SK-N-SH (cell line): ENCODE data around the gene MAN1B1. TPM values are rescaled to one million over a fixed set of nuclear protein-coding genes. Genes with fewer than 3 reads are reported as not detected.

Experiments
- CTCF ChIA-PET: fragments of 300-600, 350-600 bp; formaldehyde crosslinking; extraction: SDS; loops from one replicate; lab custom pipeline; 2021; lab: Yijun Ruan, JAX
- POLR2A ChIA-PET: fragments of 350-600 bp; sonication (Branson Sonifier 250); formaldehyde crosslinking; extraction: SDS; loops from one replicate; lab custom pipeline; 2020; ENCODE audit warnings: antibody characterized with exemption, inconsistent platforms; lab: Yijun Ruan, JAX
- DNase-seq: peaks from one replicate; pipeline ENCODE4 v3.0.0; 2012
- H2AFZ ChIP-seq: fragments of 200-600 bp; sonication (generic); 2 replicates; pipeline ENCODE4 v1.8.1; 2016; ENCODE audit warnings: antibody characterized with exemption, mild to moderate bottlenecking, low read depth
- H3F3A ChIP-seq: fragments of 200-600 bp; sonication (generic); replicated peaks from 2 replicates; pipeline ENCODE3; 2016; ENCODE audit warnings: antibody characterized with exemption, mild to moderate bottlenecking; ENCODE audit not compliant: insufficient read depth
- H3K27ac ChIP-seq, 2 experiments: fragments of 200-500 bp in 1 of 2; fragments of 200-600 bp in 1 of 2; sonication (Bioruptor generic) in 1 of 2; sonication (generic), shearing (Covaris generic) in 1 of 2; 2 replicates each; pipeline versions ENCODE4 v1.5.1 to v1.6.1; 2014 to 2016; ENCODE audit warnings: low read depth in 2 of 2, inconsistent platforms in 1 of 2, low read length in 1 of 2, mild to moderate bottlenecking in 1 of 2, mixed read lengths in 1 of 2
- H3K27me3 ChIP-seq: fragments of 200-600 bp; sonication (generic), shearing (Covaris generic); 2 replicates; pipeline ENCODE4 v1.6.1; 2016; ENCODE audit warnings: mixed run types; ENCODE audit not compliant: insufficient read depth
- H3K36me3 ChIP-seq, 2 experiments: fragments of 200-500 bp in 1 of 2; fragments of 200-600 bp in 1 of 2; sonication (Bioruptor generic) in 1 of 2; sonication (generic) in 1 of 2; replicated peaks in 1 of 2; 2 replicates each; pipeline versions ENCODE3 to v1.5.1; 2014 to 2016; ENCODE audit warnings: low read length in 1 of 2, mild to moderate bottlenecking in 1 of 2; ENCODE audit not compliant: insufficient read depth in 2 of 2, control insufficient read depth in 1 of 2
- H3K4me1 ChIP-seq, 2 experiments: fragments of 200-500 bp in 1 of 2; fragments of 200-600 bp in 1 of 2; sonication (Bioruptor generic) in 1 of 2; sonication (generic), shearing (Covaris generic) in 1 of 2; 2 replicates each; pipeline versions ENCODE4 v1.5.1 to v1.6.1; 2014 to 2016; ENCODE audit warnings: low read depth in 1 of 2, low read length in 1 of 2, mixed run types in 1 of 2; ENCODE audit not compliant: insufficient read depth in 2 of 2, control insufficient read depth in 1 of 2
- H3K4me2 ChIP-seq: fragments of 200-600 bp; sonication (generic), shearing (Covaris generic); 2 replicates; pipeline ENCODE4 v1.6.1; 2017; ENCODE audit warnings: mixed run types
- H3K4me3 ChIP-seq, 2 experiments: fragments of 200-500 bp in 1 of 2; fragments of 200-600 bp in 1 of 2; sonication (Bioruptor generic) in 1 of 2; sonication (generic), shearing (Covaris generic) in 1 of 2; 2 replicates each; pipeline versions ENCODE4 v1.5.1 to v1.8.1; 2014 to 2016; ENCODE audit warnings: low read depth in 2 of 2, inconsistent platforms in 1 of 2, low read length in 1 of 2, mild to moderate bottlenecking in 1 of 2, mixed read lengths in 1 of 2, moderate library complexity in 1 of 2
- H3K79me2 ChIP-seq: fragments of 200-600 bp; sonication (generic); 2 replicates; pipeline ENCODE4 v1.8.1; 2017; ENCODE audit warnings: mild to moderate bottlenecking; ENCODE audit not compliant: insufficient read depth
- H3K9ac ChIP-seq: fragments of 200-600 bp; sonication (generic); 2 replicates; pipeline ENCODE4 v1.6.1; 2017; ENCODE audit warnings: mixed run types
- H3K9me2 ChIP-seq: fragments of 200-600 bp; sonication (generic); 2 replicates; pipeline ENCODE4 v1.6.1; 2017; ENCODE audit warnings: mixed run types
- H3K9me3 ChIP-seq: fragments of 200-600 bp; sonication (generic); 2 replicates; pipeline ENCODE4 v1.6.1; 2017; ENCODE audit warnings: mixed run types, mild to moderate bottlenecking, moderate library complexity
- H4K20me1 ChIP-seq: fragments of 200-600 bp; sonication (generic); 2 replicates; pipeline ENCODE4 v1.6.1; 2017; ENCODE audit warnings: mild to moderate bottlenecking, mixed run types; ENCODE audit not compliant: insufficient read depth
- CHD2 ChIP-seq: fragments of 150-350 bp; IDR thresholded peaks from 2 replicates; pipeline ENCODE4 v1.6.1; 2018; ENCODE audit warnings: low read length; ENCODE audit not compliant: partially characterized antibody
- FOXM1 ChIP-seq: IDR thresholded peaks from 2 replicates; pipeline ENCODE4 v1.4.0; 2012; ENCODE audit warnings: low read depth, mild to moderate bottlenecking
- NFIC ChIP-seq: IDR thresholded peaks from 2 replicates; pipeline ENCODE4 v1.4.0; 2012; ENCODE audit warnings: borderline replicate concordance
- NRF1 ChIP-seq: IDR thresholded peaks from 2 replicates; pipeline ENCODE4 v1.6.1; 2012; ENCODE audit warnings: low read depth, mild to moderate bottlenecking, low read length
- RXRA ChIP-seq: IDR thresholded peaks from 2 replicates; pipeline ENCODE4 v1.4.0; 2012; ENCODE audit warnings: low read depth, mild to moderate bottlenecking, borderline replicate concordance
- SIN3A ChIP-seq: IDR thresholded peaks from 2 replicates; pipeline ENCODE4 v1.6.1; 2012; ENCODE audit warnings: low read depth, mild to moderate bottlenecking, low read length, moderate library complexity, borderline replicate concordance
- WGBS: methylation state at CpG from one replicate; pipeline ENCODE4 v1.1.6; 2017; ENCODE audit warnings: low lambda C conversion rate; 5-methylcytosine and 5-hydroxymethylcytosine counted together
- polyA plus RNA-seq, 3 experiments: library from polyadenylated mRNA; depleted of rRNA; stranded (reverse); fragments of >200 nt; gene quantifications; 2 replicates each; pipeline ENCODE4 v1.2.3, GENCODE V29; 2012
- TF ChIP-seq, protein P1 (sequence below): fragments of 150-350 bp; IDR thresholded peaks from 2 replicates; pipeline ENCODE4 v1.6.1; 2016; ENCODE audit warnings: mild to moderate bottlenecking, low read depth, low read length
- TF ChIP-seq, protein P2 (sequence below): IDR thresholded peaks from 2 replicates; pipeline ENCODE4; 2012
- TF ChIP-seq, protein P3 (sequence below): IDR thresholded peaks from 2 replicates; pipeline ENCODE4 v1.6.1; 2012; ENCODE audit warnings: mild to moderate bottlenecking, low read depth, low read length, moderate library complexity

The MAN1B1 gene
- polyA plus RNA-seq, 1 of the 3 experiments (the other 2 are of a cell fraction): 57.8 TPM

DNA sequence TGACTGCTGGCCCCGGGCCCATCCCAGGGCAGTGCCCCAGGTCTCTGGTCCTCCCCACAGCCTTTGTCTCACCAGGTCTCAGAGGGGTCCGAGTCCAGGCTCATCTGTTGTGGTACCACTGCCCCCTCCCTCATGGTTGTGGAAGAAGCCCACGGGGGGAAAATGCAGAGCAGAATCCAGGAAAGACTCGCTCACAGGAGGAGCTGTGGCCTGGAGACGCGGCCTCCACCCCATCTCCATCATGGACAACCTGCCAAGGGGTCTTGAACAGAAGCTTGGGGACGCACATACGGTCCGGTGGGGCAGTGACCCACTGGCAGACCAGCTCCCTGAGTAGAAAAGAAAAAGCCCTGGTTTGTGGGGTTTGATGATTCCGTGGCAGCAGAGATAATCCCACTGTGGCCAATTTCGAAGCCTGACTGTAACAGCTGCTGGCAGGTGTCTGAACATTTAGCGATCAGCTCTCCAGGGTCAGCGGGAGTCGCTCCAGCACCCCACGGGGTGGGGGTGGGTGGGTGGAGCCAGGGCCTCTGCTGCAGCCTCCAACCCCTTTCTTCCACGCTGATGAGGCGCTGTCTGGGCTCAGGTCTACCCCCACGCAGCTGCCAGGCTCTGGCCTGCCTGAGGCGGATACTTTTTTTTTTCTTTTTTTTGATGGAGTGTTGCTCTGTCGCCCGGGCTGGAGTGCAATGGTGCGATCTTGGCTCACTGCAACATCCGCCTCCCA is 50.3 kb downstream of the MAN1B1 start:
- no peak for DNase-seq
- H3K4me1 ChIP-seq: peaks cover 0 to 8% of the 10 kb centered on the region in 2 experiments; a peak in 1 of 4 replicates
- no peaks in the 10 kb centered on the region for H3K9me3 ChIP-seq
- TF ChIP-seq NFIC: no peak
- TF ChIP-seq FOXM1: no peak
- TF ChIP-seq SIN3A: no peak
- TF ChIP-seq, protein P1, sequence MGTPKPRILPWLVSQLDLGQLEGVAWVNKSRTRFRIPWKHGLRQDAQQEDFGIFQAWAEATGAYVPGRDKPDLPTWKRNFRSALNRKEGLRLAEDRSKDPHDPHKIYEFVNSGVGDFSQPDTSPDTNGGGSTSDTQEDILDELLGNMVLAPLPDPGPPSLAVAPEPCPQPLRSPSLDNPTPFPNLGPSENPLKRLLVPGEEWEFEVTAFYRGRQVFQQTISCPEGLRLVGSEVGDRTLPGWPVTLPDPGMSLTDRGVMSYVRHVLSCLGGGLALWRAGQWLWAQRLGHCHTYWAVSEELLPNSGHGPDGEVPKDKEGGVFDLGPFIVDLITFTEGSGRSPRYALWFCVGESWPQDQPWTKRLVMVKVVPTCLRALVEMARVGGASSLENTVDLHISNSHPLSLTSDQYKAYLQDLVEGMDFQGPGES: no peak
- no peak for TF ChIP-seq RXRA
- TF ChIP-seq CHD2: no peak
- no peak for TF ChIP-seq NRF1
- TF ChIP-seq, protein P2, sequence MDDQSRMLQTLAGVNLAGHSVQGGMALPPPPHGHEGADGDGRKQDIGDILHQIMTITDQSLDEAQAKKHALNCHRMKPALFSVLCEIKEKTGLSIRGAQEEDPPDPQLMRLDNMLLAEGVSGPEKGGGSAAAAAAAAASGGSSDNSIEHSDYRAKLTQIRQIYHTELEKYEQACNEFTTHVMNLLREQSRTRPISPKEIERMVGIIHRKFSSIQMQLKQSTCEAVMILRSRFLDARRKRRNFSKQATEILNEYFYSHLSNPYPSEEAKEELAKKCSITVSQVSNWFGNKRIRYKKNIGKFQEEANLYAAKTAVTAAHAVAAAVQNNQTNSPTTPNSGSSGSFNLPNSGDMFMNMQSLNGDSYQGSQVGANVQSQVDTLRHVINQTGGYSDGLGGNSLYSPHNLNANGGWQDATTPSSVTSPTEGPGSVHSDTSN: no peak
- TF ChIP-seq, protein P3, sequence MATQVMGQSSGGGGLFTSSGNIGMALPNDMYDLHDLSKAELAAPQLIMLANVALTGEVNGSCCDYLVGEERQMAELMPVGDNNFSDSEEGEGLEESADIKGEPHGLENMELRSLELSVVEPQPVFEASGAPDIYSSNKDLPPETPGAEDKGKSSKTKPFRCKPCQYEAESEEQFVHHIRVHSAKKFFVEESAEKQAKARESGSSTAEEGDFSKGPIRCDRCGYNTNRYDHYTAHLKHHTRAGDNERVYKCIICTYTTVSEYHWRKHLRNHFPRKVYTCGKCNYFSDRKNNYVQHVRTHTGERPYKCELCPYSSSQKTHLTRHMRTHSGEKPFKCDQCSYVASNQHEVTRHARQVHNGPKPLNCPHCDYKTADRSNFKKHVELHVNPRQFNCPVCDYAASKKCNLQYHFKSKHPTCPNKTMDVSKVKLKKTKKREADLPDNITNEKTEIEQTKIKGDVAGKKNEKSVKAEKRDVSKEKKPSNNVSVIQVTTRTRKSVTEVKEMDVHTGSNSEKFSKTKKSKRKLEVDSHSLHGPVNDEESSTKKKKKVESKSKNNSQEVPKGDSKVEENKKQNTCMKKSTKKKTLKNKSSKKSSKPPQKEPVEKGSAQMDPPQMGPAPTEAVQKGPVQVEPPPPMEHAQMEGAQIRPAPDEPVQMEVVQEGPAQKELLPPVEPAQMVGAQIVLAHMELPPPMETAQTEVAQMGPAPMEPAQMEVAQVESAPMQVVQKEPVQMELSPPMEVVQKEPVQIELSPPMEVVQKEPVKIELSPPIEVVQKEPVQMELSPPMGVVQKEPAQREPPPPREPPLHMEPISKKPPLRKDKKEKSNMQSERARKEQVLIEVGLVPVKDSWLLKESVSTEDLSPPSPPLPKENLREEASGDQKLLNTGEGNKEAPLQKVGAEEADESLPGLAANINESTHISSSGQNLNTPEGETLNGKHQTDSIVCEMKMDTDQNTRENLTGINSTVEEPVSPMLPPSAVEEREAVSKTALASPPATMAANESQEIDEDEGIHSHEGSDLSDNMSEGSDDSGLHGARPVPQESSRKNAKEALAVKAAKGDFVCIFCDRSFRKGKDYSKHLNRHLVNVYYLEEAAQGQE: no peak
- H2AFZ ChIP-seq: no peak overlapping the region
- no peak overlapping the region for H3K9ac ChIP-seq
- 87% methylated on average over 15 of the region's 23 CpGs for WGBS
- no peaks in the 10 kb centered on the region for H3K9me2 ChIP-seq
- H3K4me3 ChIP-seq: no peak overlapping the region
- ChIA-PET CTCF (interaction anchor here (0.9 to 3.1 kb wide), 8 partner anchors 8 to 189 kb away, joined by 3 to 14 read pairs (median 4); partner anchors contain the start of genes ANAPC2, LRRC26, RNF224 and SSNA1), POLR2A (interaction anchor here (1.2 to 3.0 kb wide), 6 partner anchors 7 to 104 kb away, joined by 4 to 32 read pairs (median 6); partner anchors contain the start of genes TPRN and TUBB4B)
- H3K27ac ChIP-seq: no peak overlapping the region
- H3K4me2 ChIP-seq: no peak overlapping the region
- no peaks in the 10 kb centered on the region for H4K20me1 ChIP-seq
- H3K79me2 ChIP-seq: no peaks in the 10 kb centered on the region
- H3F3A ChIP-seq: no peaks in the 10 kb centered on the region
- H3K27me3 ChIP-seq: peaks cover 14% of the 10 kb centered on the region
- no peaks in the 10 kb centered on the region for H3K36me3 ChIP-seq
